ENCODE measurements around the gene TCF20. TPM values are rescaled to one million over a fixed set of nuclear protein-coding genes. Genes with fewer than 3 reads are reported as not detected.

TCF20 gene
- total and polyA plus RNA-seq, 8 donors, result 5.8 to 50.0 (median 18.8) TPM

DNA sequence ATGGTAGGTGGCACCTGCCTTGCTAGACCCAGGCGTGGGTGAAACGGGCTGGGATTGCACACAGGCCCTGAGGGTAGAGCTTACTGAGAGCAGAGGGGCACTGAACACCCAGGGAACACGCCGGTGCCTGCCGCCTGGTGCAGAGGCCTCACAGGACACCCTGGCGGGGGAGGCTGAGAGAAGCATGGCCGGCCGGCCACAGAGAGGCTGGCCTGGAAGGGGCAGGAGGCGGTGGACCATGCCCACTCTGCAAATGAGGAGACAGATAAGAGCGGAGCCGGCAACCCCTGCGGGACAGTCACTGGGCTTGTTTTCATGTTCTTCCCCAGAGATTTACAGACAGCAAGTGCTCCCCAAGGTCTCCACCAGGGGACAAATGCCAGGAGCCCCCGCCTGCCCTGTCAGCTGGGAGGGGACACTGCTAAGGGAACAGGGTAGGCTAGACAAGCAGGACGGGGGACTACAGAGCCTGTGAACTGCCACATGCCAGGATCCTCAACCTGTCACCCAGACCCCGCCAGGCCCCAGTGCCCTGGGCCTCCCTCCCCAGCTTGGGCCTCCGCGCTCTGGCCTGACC, 38.5 kb upstream of the TCF20 start:
- no peak for DNase-seq
- peaks cover 0 to 23% (median 5%) of the 10 kb centered on the region in 3 donors for H3K27me3 ChIP-seq
- H3K4me3 ChIP-seq, result no peak overlapping the region
- H3K9me3 ChIP-seq, result no peaks in the 10 kb centered on the region
- peaks cover 4 to 17% (median 14%) of the 10 kb centered on the region in 4 donors for H3K4me1 ChIP-seq
- WGBS, 5 donors, result 83 to 92% (median 86%) methylated on average over 15 to 17 of the region's 17 CpGs
- H3K36me3 ChIP-seq, result no peaks in the 10 kb centered on the region
- TF ChIP-seq POLR2A (IDR thresholded peaks at IDR 0.05) (no peak), POLR2AphosphoS5 (IDR thresholded peaks at IDR 0.05) (no peak), EP300 (IDR thresholded peaks at IDR 0.05) (no peak)
- TF ChIP-seq, protein P1, sequence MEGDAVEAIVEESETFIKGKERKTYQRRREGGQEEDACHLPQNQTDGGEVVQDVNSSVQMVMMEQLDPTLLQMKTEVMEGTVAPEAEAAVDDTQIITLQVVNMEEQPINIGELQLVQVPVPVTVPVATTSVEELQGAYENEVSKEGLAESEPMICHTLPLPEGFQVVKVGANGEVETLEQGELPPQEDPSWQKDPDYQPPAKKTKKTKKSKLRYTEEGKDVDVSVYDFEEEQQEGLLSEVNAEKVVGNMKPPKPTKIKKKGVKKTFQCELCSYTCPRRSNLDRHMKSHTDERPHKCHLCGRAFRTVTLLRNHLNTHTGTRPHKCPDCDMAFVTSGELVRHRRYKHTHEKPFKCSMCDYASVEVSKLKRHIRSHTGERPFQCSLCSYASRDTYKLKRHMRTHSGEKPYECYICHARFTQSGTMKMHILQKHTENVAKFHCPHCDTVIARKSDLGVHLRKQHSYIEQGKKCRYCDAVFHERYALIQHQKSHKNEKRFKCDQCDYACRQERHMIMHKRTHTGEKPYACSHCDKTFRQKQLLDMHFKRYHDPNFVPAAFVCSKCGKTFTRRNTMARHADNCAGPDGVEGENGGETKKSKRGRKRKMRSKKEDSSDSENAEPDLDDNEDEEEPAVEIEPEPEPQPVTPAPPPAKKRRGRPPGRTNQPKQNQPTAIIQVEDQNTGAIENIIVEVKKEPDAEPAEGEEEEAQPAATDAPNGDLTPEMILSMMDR (IDR thresholded peaks at IDR 0.05), result no peak
- no peak overlapping the region for H3K27ac ChIP-seq
- intact Hi-C loops (cut with DNase I; ENCODE audit: low total_unique reads), result no loop called here

DNA sequence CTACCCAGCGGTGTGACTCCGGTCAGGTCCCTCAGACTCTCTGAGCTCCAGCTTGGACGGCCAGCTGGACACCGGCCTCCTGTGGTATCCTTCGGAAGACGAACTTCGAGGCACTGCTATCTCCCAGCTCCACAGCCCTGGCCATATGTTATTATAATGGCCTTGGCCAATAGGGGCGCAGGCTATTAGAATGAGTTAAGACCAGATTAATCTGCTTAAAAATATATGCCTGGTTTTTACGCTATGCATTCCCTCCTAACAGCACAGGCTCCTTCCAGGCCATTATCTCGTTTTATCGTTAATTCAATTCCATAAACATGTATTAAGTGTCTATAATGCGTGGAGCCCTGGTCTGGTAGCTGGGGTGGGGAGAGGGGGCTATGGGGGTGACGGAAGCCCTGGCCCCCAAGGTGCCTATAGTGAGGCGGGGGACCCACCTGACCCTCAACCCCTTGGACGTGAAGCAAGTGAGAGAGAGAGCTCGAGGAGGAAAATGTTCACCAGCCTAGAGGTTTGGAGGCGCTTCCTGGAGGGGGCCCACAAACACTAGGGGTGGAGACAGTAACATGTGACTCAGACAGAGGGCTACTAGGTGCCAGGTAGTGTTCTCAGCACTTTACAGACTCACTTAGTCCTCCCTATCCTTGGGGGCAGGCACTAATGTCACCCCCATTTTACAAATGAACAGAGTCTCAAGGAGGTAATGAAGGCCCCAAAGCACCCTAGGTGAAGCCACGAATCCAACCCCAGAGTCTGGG, 37.5 kb upstream of the TCF20 start:
- intact Hi-C loops (cut with DNase I; ENCODE audit: low total_unique reads), result no loop called here
- H3K9me3 ChIP-seq, result no peaks in the 10 kb centered on the region
- no peak overlapping the region for H3K4me3 ChIP-seq
- peaks cover 0 to 16% (median 6%) of the 10 kb centered on the region in 4 donors for H3K4me1 ChIP-seq
- no peak for TF ChIP-seq POLR2A (IDR thresholded peaks at IDR 0.05)
- no peak for TF ChIP-seq POLR2AphosphoS5 (IDR thresholded peaks at IDR 0.05)
- no peak overlapping the region for H3K27ac ChIP-seq
- WGBS, 5 donors, result 89 to 92% (median 91%) methylated on average over 18 of the region's 18 CpGs
- no peaks in the 10 kb centered on the region for H3K36me3 ChIP-seq
- H3K27me3 ChIP-seq, result peaks cover 0 to 26% (median 6%) of the 10 kb centered on the region in 3 donors
- DNase-seq, result no peak

DNA sequence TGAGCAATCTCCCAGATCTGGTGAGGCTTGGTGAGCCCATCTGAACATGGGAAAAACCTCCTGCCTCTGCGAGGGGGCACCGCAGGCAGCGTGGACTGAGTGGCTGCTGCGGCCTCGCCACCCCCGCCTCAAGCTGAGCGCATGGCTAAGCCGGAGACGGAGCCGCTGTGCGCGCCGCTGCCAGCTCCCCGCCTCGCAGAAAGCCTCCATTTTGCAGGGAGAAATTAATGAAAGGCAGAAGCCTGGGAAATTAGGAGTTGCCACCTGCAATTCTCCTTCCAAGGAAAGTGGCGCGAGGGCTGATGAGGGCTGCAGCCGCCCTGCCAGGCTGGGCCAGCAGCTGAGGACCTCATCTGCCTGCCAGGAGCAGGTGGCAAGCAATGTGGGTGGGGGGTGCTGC, 35.6 kb upstream of the TCF20 start:
- Histone ChIP-seq H3K27ac (no peak overlapping the region), H3K9me3 (no peaks in the 10 kb centered on the region), H3K27me3 (peaks cover 0 to 26% (median 6%) of the 10 kb centered on the region in 3 donors), H3K4me3 (no peak overlapping the region), H3K36me3 (no peaks in the 10 kb centered on the region), H3K4me1 (peaks cover 0 to 21% (median 10%) of the 10 kb centered on the region in 4 donors)
- WGBS, 5 donors, result 80 to 92% (median 90%) methylated on average over 4 to 18 of the region's 18 CpGs
- intact Hi-C loops (cut with DNase I; ENCODE audit: low total_unique reads), result no loop called here
- DNase-seq, result no peak
- TF ChIP-seq, protein P1 (IDR thresholded peaks at IDR 0.05), result no peak

DNA sequence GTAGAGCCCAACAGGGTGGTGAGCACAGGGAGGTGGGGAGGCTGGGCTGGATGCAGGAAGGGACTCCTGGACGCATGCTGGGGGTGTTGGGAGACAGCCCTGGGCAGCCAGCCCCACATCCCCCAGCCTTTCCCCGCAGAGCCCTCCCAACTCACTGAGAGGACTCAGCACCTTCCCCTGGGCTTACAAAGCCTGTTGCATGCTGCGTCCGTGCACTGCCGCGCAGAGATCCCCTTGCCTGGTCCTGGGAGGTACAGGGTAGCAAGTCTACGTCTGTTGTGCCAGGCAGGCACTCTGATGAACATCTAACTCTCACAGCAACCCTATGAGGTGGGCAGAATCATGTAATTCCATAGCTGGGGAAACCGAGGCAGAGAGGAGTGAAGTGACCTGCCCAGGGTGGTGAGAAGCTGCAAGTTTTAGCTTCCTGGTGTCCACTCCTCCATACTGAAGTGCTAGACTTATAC, 33.9 kb upstream of the TCF20 start:
- Histone ChIP-seq H3K4me1 (peaks cover 8 to 38% (median 26%) of the 10 kb centered on the region in 4 donors), H3K27ac (no peak overlapping the region), H3K4me3 (no peak overlapping the region), H3K27me3 (peaks cover 0 to 26% (median 6%) of the 10 kb centered on the region in 3 donors), H3K9me3 (no peaks in the 10 kb centered on the region), H3K36me3 (no peaks in the 10 kb centered on the region)
- intact Hi-C loops (cut with DNase I; ENCODE audit: low total_unique reads), result no loop called here
- TF ChIP-seq POLR2AphosphoS5 (IDR thresholded peaks at IDR 0.05) (no peak), POLR2A (IDR thresholded peaks at IDR 0.05) (no peak), EP300 (IDR thresholded peaks at IDR 0.05) (no peak)
- TF ChIP-seq, protein P1 (IDR thresholded peaks at IDR 0.05), result no peak
- no peak for DNase-seq
- WGBS, 5 donors, result 32 to 67% (median 42%) methylated on average over 1 to 8 of the region's 8 CpGs
